Fibroblast of the aortic adventitia (primary cell): ENCODE measurements around the gene MAU2. TPM values are rescaled to one million over a fixed set of nuclear protein-coding genes. Genes with fewer than 3 reads are reported as not detected.

Experiments
- DNase-seq: peaks from one replicate; pipeline ENCODE4 v3.0.0-alpha.2; 2010; ENCODE audit warnings: low read depth
- H3K4me3 ChIP-seq: 2 replicates; pipeline ENCODE4 v1.5.1; 2011; ENCODE audit warnings: low read depth, mild to moderate bottlenecking, control low read depth, low read length, moderate library complexity
- total RNA-seq: library from RNA; depleted of rRNA; stranded (reverse); fragments of >200 nt; gene quantifications from 2 replicates; pipeline ENCODE4 v1.2.3, GENCODE V29; 2012; ENCODE audit warnings: low replicate concordance
- TF ChIP-seq, protein P1 (sequence below): IDR thresholded peaks from 2 replicates; pipeline ENCODE4 v1.5.1; 2011; ENCODE audit warnings: mild to moderate bottlenecking, low read length, control low read depth, inconsistent platforms; ENCODE audit not compliant: insufficient read depth

Gene MAU2
- total RNA-seq, 1 donor = 34.6 TPM

DNA sequence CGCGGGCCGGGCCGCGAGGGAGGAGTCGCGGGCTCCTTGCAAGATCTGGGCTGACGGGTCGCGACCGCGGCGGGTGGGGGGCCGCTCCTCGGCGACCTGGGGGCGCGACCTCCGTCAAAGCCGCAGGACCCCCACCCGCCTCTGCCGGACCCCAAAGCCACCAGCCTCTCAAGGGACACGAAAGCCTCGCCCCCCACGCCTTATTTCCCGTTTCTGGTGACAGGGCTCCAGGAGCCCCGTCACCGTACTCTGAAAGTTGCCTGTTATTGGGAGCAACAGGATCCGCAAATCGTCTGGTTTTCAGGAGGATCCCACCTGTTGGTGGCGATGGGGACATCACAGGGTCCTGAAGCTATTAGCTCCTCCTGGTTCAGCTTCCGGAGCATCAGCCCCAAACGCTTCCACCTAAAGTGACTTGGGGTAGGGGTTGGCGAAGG is 530 bp downstream of the MAU2 start:
- DNase-seq = peak; percentile 15
- TF ChIP-seq, protein P1, sequence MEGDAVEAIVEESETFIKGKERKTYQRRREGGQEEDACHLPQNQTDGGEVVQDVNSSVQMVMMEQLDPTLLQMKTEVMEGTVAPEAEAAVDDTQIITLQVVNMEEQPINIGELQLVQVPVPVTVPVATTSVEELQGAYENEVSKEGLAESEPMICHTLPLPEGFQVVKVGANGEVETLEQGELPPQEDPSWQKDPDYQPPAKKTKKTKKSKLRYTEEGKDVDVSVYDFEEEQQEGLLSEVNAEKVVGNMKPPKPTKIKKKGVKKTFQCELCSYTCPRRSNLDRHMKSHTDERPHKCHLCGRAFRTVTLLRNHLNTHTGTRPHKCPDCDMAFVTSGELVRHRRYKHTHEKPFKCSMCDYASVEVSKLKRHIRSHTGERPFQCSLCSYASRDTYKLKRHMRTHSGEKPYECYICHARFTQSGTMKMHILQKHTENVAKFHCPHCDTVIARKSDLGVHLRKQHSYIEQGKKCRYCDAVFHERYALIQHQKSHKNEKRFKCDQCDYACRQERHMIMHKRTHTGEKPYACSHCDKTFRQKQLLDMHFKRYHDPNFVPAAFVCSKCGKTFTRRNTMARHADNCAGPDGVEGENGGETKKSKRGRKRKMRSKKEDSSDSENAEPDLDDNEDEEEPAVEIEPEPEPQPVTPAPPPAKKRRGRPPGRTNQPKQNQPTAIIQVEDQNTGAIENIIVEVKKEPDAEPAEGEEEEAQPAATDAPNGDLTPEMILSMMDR = no peak
- H3K4me3 ChIP-seq = peak overlapping the region; percentile 98

DNA sequence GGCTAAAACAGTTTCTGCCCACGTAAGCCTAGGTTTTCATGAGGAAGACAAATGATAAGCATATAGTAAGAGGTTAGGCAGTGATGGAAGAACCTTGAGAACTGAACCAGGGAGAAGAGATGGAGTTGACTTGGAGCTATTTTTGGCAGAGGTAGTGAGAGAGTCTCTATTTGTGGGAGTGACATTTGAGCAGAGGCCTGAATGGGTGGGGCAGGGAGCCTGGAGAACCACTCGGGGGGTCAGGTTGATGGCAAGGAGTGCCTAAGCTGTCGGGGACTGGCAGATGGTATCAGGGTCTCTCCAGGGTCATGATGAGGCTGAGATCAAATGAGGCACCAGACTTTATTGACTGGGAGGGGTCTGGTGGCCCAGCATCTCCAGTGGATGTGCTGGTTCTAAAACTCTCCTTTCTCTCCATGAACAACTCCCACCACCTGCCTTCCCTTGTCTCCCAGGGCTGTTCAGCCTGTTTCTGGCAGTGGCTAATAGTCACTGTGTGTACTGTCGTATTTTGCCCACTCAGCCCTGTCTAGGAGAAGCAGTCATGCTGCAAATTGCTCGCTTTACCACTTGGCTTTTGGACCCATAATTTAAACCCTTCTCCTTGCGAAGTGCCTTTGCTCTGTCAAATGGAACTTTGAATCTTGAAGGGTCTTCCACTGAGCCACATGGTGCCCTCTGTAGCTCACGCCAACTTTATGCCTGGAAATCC is 3.6 kb downstream of the MAU2 start:
- no peak for DNase-seq
- no peak overlapping the region for H3K4me3 ChIP-seq
- TF ChIP-seq, protein P1 = no peak

DNA sequence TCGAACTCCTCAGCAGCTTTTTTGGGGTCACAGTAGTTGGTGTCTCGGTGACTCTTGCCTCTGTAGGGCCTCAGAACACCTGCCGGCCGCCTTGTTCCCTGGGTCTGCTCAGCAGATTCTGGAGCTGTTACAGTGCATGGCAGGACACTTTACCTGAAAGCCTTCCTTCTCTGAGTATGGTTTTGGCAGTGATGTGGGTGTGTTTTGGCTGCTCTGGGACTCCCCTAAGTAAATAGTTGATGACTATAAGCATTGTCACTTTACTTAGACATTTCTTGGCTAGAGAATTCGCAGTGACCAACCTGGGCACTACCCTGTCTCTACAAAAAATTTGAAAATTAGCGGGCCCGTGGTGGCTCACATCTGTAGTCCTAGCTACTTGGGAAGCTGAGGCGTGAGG is 7.0 kb downstream of the MAU2 start:
- DNase-seq = no peak
- H3K4me3 ChIP-seq = no peak overlapping the region
- TF ChIP-seq, protein P1 = no peak

DNA sequence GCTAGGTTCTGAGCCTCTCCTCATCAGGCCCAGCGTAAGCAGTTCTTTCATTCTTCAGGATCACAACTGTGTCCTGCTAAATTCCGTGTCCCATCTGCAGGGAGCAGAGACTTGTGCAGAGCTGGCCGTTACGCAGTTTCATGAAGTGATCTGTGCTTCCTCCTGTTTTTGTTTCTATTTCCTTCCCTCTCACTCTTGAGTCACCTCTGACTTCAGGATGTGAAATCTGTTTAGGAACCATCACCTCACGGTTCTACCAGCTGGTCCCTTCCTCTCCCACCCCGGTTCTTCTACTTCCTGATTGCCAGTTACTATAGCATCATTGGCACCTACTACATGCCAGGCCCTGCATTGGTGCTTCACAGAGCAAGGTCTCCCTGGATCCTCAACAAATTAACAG is 8.5 kb downstream of the MAU2 start:
- TF ChIP-seq, protein P1 = no peak
- no peak overlapping the region for H3K4me3 ChIP-seq
- no peak for DNase-seq

DNA sequence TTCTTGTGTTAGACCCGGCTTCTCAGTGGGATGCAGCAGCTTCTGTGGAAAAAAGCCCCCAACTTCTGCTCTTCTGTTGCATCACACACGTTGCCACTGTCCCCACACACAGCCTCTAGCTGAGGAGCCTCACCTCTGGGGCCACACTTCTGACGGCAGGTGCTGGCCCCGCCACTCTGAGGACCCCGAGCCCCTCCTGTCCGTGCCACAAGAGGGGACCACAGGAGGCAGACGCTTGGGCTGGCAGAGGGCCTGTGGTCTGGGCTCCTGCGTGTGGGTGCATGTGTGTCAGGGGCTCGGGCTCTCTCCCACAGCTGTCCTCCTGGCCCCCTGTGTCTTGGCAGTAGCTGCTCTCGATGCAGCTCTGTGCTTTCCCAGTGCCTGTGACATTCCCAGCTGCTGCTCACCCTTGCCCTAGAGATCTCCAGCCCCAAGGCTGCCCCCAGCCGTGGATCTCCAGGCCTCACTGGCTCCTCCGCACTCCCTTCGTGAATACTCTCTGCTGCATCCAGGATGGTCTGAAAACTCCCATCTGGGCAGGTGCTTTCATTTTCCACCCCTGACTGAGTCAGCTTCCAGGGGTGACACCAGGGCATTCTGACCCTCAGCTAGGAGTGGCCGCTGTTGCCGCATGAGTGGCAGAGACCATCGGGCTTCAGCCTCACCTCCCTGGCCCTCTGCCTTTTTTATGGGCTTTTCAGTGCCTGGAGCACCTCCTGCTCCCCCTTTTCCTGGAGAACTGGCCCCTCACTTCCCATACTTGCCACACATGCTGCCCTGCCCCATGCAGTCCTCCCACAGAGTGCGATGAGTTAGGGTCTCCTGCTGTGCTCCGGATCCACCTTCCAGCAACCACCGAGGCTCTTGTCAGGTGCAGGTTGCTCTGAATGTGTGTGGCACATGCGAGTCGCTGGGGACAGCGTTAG is 13.7 kb downstream of the MAU2 start:
- H3K4me3 ChIP-seq = no peak overlapping the region
- no peak for DNase-seq
- TF ChIP-seq, protein P1 = no peak

DNA sequence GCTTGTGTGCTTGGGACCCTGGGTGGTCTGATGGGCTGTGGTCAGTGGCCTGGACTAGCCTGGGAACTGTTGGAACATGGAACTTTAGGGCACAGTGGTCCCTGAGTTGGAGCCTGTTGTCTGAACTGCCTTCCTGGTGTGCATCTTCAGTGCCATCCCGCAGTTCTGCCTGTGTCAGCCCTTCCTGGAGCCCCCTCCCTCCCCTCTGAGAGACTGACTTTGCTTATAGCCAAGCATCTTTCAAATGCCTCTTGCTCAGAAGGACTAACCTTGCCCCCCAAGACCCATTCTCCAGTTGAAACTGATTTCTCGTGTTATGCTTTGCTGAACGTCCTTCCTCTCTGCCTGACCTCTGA is 14.3 kb downstream of the MAU2 start:
- no peak for DNase-seq
- no peak overlapping the region for H3K4me3 ChIP-seq
- TF ChIP-seq, protein P1 = no peak
